Activated T-helper 1 cell treated with anti-CD3 and anti-CD28 coated beads, Interleukin-12 subunit alpha, Interleukin-12 subunit beta, Interleukin-2, Interleukin-4 antibody, amounts not matched to agents 30 ng/mL and 10 ng/mL and 1 ng/mL, durations not matched to agents 14 hours and 24 hours and 36 hours (primary cell): Measurements from ENCODE around the gene CFAP97. TPM values are rescaled to one million over a fixed set of nuclear protein-coding genes. Genes with fewer than 3 reads are reported as not detected.
"Not testable (repeated sequence)": the region's sequence is repeated elsewhere in the genome, so short reads cannot be mapped to it uniquely, and the experiment has no call there.

ENCODE experiments used
- DNase-seq: peaks from one replicate; pipeline ENCODE4 v3.0.0; 2021; ENCODE audit warnings: low spot score
- H3K27ac Mint-ChIP-seq: one replicate; pipeline ENCODE4 v1.8.0; 2021; ENCODE audit warnings: mild to moderate bottlenecking, mixed read lengths
- H3K27me3 Mint-ChIP-seq: one replicate; pipeline ENCODE4 v1.8.0; 2022; ENCODE audit warnings: mild to moderate bottlenecking, moderate library complexity, mixed read lengths; ENCODE audit not compliant: insufficient read depth
- H3K36me3 Mint-ChIP-seq: one replicate; pipeline ENCODE4 v1.8.0; 2021; ENCODE audit warnings: low read depth, mixed read lengths
- H3K4me1 Mint-ChIP-seq: one replicate; pipeline ENCODE4 v1.8.0; 2021; ENCODE audit warnings: low read depth, mixed read lengths
- H3K4me3 Mint-ChIP-seq: one replicate; pipeline ENCODE4 v1.8.0; 2021; ENCODE audit warnings: mild to moderate bottlenecking, moderate library complexity, mixed read lengths
- H3K9me3 Mint-ChIP-seq: one replicate; pipeline ENCODE4 v1.8.0; 2021; ENCODE audit warnings: mixed read lengths
- intact Hi-C: fragments of 100-400 bp; cut with micrococcal nuclease; formaldehyde crosslinking; loops from one replicate; pipeline ENCODE4 v1.15.1; 2024
- total RNA-seq: library from RNA; stranded (reverse); gene quantifications from 2 replicates; pipeline ENCODE4 v1.2.3, GENCODE V29; 2022

CFAP97 gene
- total RNA-seq, 1 donor from 2014 or later = 54.6 TPM

GRCh38 chr4:185119927-185120630, 83.7 kb downstream of the CFAP97 start:
- no peak for DNase-seq
- Mint-ChIP-seq H3K27ac (no peak overlapping the region), H3K36me3 (no peaks in the 10 kb centered on the region), H3K4me1 (peaks cover 8% of the 10 kb centered on the region), H3K27me3 (peaks cover 54% of the 10 kb centered on the region), H3K9me3 (no peaks in the 10 kb centered on the region), H3K4me3 (no peak overlapping the region)
- intact Hi-C loops = no loop called here

GRCh38 chr4:185119467-185119866, 84.3 kb downstream of the CFAP97 start:
- H3K4me1 Mint-ChIP-seq, H3K9me3 Mint-ChIP-seq, H3K4me3 Mint-ChIP-seq, DNase-seq, H3K36me3 Mint-ChIP-seq, intact Hi-C loops, H3K27ac Mint-ChIP-seq: not testable (repeated sequence)
- H3K27me3 Mint-ChIP-seq = peaks cover 50% of the 10 kb centered on the region

- H3K27ac Mint-ChIP-seq = no peak overlapping the region
- intact Hi-C loops = no loop called here
- H3K4me1 Mint-ChIP-seq = peaks cover 8% of the 10 kb centered on the region
- no peak overlapping the region for H3K4me3 Mint-ChIP-seq
- H3K27me3 Mint-ChIP-seq = peaks cover 49% of the 10 kb centered on the region
- no peaks in the 10 kb centered on the region for H3K9me3 Mint-ChIP-seq
- no peaks in the 10 kb centered on the region for H3K36me3 Mint-ChIP-seq
- DNase-seq = no peak
Measured at GRCh38 chr4:185118876-185119275, 84.9 kb downstream of the CFAP97 start.

- H3K4me3 Mint-ChIP-seq = no peak overlapping the region
- DNase-seq = no peak
- H3K9me3 Mint-ChIP-seq = no peaks in the 10 kb centered on the region
- H3K36me3 Mint-ChIP-seq = no peaks in the 10 kb centered on the region
- intact Hi-C loops = no loop called here
- peaks cover under 1% of the 10 kb centered on the region for H3K4me1 Mint-ChIP-seq
- peaks cover 39% of the 10 kb centered on the region for H3K27me3 Mint-ChIP-seq
- H3K27ac Mint-ChIP-seq = no peak overlapping the region
Measured at GRCh38 chr4:185117300-185117934, 86.4 kb downstream of the CFAP97 start.

GRCh38 chr4:185115827-185116232, 88.0 kb downstream of the CFAP97 start:
- H3K27me3 Mint-ChIP-seq = peaks cover 37% of the 10 kb centered on the region
- H3K9me3 Mint-ChIP-seq = no peaks in the 10 kb centered on the region
- DNase-seq = no peak
- H3K36me3 Mint-ChIP-seq = no peaks in the 10 kb centered on the region
- no peak overlapping the region for H3K27ac Mint-ChIP-seq
- no peaks in the 10 kb centered on the region for H3K4me1 Mint-ChIP-seq
- intact Hi-C loops = no loop called here
- H3K4me3 Mint-ChIP-seq = no peak overlapping the region

- intact Hi-C loops = no loop called here
- Mint-ChIP-seq H3K9me3 (no peaks in the 10 kb centered on the region), H3K27me3 (peaks cover 28% of the 10 kb centered on the region), H3K36me3 (no peaks in the 10 kb centered on the region), H3K27ac (no peak overlapping the region), H3K4me1 (no peaks in the 10 kb centered on the region), H3K4me3 (no peak overlapping the region)
- DNase-seq = no peak
Measured at GRCh38 chr4:185113340-185113739, 90.5 kb downstream of the CFAP97 start.

GRCh38 chr4:185112104-185112503, 91.7 kb downstream of the CFAP97 start:
- H3K27ac Mint-ChIP-seq = no peak overlapping the region
- peaks cover 30% of the 10 kb centered on the region for H3K27me3 Mint-ChIP-seq
- intact Hi-C loops = no loop called here
- H3K4me3 Mint-ChIP-seq = no peak overlapping the region
- DNase-seq = no peak
- H3K36me3 Mint-ChIP-seq = no peaks in the 10 kb centered on the region
- H3K4me1 Mint-ChIP-seq = no peaks in the 10 kb centered on the region
- H3K9me3 Mint-ChIP-seq = no peaks in the 10 kb centered on the region

GRCh38 chr4:185110375-185110823, 93.4 kb downstream of the CFAP97 start:
- H3K36me3 Mint-ChIP-seq = no peaks in the 10 kb centered on the region
- H3K27me3 Mint-ChIP-seq = peaks cover 25% of the 10 kb centered on the region
- H3K27ac Mint-ChIP-seq = no peak overlapping the region
- DNase-seq = no peak
- intact Hi-C loops = no loop called here
- no peaks in the 10 kb centered on the region for H3K4me1 Mint-ChIP-seq
- no peaks in the 10 kb centered on the region for H3K9me3 Mint-ChIP-seq
- H3K4me3 Mint-ChIP-seq = no peak overlapping the region

GRCh38 chr4:185109736-185110135, 94.1 kb downstream of the CFAP97 start:
- H3K9me3 Mint-ChIP-seq = no peaks in the 10 kb centered on the region
- intact Hi-C loops = no loop called here
- no peak for DNase-seq
- peaks cover 25% of the 10 kb centered on the region for H3K27me3 Mint-ChIP-seq
- no peak overlapping the region for H3K27ac Mint-ChIP-seq
- H3K4me1 Mint-ChIP-seq = no peaks in the 10 kb centered on the region
- H3K4me3 Mint-ChIP-seq = no peak overlapping the region
- no peaks in the 10 kb centered on the region for H3K36me3 Mint-ChIP-seq

Other genes starting within 250 kb of the CFAP97 start
- not detected in 2 replicates for gene HELT, start 185.5 kb downstream of the CFAP97 start, total RNA-seq
- 2.3 and 2.7 TPM in 2 replicates for gene SLC25A4, start 60.7 kb downstream of the CFAP97 start, total RNA-seq
- 22.9 and 25.3 TPM in 2 replicates for gene SNX25, start 5.6 kb upstream of the CFAP97 start, total RNA-seq
- 0.42 and 0.47 TPM in 2 replicates for gene LRP2BP, start 191.9 kb upstream of the CFAP97 start, total RNA-seq
- 12.4 and 15.8 TPM in 2 replicates for gene ANKRD37, start 192.8 kb upstream of the CFAP97 start, total RNA-seq
- 19.8 and 19.9 TPM in 2 replicates for gene UFSP2, start 222.0 kb upstream of the CFAP97 start, total RNA-seq